T-helper 1 cell (primary cell): ENCODE data around the gene PEAK1.
"Not testable (repeated sequence)": the region's sequence is repeated elsewhere in the genome, so short reads cannot be mapped to it uniquely, and the experiment has no call there.

Experiments used
- DNase-seq, 5 donors: peaks; one replicate each; pipeline ENCODE4 v3.0.0-alpha.2; 2012 to 2020

The PEAK1 gene

GRCh38 chr15:77225088-77225487, 194.8 kb downstream of the PEAK1 start:
- DNase-seq = no peak

DNA sequence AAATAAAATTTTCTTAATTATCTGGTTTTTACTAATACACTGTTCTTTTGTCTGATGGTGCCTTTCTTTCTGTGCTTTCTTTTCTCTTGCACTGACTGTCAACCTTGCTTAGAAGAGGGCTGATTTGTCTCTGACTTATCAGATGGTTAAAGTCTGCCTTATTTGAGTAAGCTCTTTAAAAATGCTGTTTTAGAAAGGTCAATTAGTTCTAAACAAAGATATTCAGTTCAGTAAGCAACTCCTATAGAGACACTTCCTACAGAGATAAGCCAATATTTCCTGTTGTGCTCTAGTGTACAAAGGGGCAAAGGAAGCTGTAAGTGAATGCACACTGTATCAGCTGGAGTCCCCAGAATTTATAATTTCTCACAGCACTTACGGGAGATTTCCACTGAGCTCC, 195.6 kb downstream of the PEAK1 start:
- DNase-seq = no peak

- no peak for DNase-seq
Measured at GRCh38 chr15:77221708-77222107, 198.2 kb downstream of the PEAK1 start.

DNA sequence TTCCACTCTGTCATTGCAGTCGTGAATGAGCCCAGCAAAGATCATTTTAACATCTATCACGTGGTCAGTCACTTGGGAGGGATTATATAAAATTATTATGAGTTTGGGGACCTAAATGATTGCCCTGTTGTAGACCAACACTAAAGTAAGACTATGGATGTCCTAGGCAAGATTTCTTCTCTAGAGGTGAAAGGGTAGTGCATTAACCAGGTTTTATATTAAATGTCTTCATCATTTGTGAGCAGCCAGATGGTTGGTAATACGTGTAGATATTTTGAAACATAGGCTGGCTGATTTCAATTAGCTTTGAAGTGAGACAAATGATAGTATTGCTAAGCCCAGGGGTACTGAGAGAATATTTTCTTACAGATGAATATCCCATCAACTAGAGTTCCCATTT, 198.7 kb downstream of the PEAK1 start:
- DNase-seq = no peak

DNA sequence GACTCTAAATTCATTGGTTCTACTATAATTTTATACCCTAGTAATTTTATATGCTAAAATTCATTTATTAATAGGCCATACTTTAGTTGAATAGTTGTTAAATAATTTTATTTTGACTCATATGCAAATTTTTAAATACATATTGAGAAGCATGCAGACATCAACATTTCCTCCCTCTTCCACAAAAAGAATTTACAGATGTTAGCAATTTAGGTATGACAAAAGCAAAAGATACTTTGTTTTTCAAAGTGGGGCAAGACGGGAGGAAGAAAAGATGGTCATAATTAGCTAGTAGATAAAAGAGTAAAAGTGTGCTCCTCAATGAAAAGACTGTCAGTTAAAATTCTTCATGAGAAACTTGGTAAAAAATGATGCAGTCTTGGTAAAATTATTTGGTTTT, 200.1 kb downstream of the PEAK1 start:
- DNase-seq = no peak

DNA sequence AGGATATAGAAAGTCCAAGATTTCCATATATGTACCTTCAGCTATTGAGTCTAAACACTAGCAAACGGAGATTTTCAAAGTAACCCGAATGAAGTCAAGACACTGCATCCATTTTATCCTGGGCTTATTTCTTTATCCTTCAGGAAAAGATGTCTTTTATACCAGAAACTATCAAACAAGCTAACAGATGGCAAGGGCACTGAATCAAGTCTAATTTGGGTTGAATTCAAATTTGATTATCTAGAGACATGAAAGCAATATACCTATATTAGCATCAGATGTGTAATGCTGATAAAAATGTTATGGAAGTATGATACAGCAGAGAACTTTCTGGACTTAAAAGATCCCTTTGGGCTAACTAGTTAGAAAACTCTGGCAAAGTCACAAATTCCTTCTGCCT, 210.7 kb downstream of the PEAK1 start:
- DNase-seq = no peak

- no peak for DNase-seq
Measured at GRCh38 chr15:77208241-77208640, 211.7 kb downstream of the PEAK1 start.

DNA sequence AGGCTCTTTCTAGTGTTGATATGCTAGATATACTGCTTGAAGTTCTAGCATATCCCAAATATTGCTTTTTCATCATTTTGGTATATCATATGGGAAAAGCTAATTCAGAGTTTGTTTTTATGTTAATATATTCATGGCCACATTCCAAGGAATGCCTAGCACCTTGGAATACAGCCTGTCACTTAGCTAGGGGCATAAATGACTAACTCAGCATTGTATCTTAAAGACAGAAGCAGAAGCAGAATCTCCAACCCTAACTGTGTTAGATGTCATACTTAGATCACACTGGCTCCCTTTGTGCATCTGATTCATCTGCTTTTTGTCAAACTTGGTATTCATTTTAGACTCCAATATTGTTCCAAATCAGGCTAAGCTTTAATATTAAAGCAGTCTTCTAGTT, 218.2 kb downstream of the PEAK1 start:
- no peak for DNase-seq

- DNase-seq = no peak
Measured at GRCh38 chr15:77196381-77196780, 223.5 kb downstream of the PEAK1 start.

GRCh38 chr15:77195586-77195985, 224.3 kb downstream of the PEAK1 start:
- DNase-seq = no peak

DNA sequence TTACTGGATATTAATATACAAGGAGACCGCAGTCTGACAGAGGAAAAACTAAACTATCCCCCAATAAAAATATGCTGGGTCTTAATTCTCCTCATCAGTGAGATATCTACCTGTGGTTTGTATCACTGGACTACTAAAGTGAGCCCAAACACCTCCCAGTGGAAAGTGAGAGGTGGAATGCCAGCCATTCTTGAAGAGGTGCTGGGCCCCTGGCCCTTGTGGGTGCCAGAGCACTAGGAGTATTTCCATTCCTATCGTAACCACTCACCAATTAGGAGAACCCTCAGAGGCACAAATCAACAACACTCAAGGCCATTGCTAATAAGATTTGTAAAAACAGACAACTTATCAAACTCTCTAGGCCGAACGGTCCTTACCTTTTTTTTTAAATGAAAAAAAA, 227.5 kb downstream of the PEAK1 start:
- DNase-seq = no peak

DNA sequence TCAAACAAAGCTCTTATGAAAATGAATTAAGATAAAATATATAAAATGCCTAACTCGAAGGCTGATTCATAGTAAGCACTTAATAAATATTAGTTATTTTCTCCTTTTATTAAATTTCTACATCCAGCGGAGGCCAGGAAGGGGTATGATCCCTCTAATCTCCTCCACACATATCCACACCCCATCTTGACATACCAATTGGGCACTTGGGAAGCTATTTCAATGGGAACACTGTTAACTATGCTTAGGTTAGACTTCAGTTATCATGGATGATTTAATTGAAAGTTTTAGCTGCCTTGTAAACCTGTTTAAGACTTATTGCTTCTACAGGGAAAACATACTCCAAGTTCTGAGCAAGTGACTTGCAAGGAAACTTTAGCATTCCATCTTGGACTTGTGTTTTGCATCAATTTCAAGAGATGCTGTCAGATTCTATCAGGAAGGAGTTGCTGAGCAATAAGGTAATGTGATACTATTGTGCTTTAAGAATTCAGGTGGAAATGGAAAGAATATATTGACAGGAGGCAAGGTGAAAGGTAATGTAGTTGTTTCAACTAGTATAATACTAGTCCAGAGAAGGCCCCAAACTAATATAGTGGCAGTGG, 228.6 kb downstream of the PEAK1 start:
- no peak for DNase-seq

- DNase-seq = peak in 1 of 5 donors; percentile 38
Measured at GRCh38 chr15:77187751-77188464, 232.0 kb downstream of the PEAK1 start.

DNA sequence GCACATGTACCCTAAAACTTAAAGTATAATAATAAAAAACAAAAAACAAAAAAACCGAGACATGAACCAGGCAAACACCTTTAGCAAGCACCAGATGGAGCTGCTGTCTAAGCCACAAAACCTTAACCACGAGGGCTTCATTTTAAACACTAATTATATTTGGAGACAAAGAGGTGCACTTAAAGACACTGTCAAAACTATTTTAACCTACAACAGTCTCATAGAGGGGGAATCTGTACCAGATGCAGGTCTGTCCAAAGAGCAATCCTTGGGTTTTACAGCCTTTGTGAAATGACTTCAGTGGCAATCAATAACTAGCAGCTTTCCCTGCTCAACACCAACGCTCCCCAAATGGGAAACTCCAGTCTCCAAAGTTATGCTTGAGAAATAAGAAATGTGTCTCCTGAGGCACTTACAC, 233.3 kb downstream of the PEAK1 start:
- DNase-seq = no peak

DNA sequence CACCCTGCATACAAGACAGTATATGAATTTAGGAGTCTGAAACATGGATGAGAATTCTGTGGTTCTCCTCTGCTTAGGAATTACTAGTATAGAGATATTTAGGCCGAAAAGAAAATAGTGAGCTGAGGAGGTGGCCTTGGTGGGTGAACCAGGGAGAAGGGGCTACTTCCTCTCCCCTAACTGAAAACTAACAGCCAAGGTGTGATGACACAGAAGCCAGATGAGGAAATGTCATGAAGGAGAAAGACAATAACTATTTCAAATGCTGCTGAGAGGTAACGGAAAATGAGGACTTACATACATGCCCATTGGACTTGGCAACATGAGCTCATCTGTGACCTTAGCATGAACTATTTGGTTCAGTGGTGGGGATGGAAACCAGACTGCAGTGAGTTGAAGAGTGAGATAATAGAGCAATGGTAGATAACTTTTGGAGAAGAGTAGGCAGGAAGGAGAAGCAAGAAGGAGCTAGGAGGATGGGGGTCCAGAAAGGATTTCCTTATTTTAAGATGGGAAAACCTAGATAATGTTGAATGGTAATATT, 234.6 kb downstream of the PEAK1 start:
- no peak for DNase-seq

GRCh38 chr15:77184352-77184751, 235.6 kb downstream of the PEAK1 start:
- not testable (repeated sequence) for DNase-seq

DNA sequence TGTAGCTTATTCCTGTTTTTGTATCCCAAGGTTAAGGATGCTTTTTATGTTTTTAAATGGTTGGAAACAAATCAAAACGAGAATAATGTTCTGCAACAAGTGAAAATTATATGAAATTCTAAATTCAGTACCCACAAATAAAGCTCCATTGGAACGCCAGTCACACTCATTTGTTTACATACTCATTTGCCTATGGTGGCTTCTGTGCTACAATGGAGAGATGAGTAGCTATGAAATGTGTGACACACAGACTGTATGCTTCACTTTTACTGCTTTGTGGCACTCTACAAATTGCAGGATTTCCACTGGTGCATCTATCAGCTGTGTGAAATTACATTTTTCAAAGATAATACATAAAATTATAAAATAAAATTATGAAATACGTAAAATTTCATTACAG, 236.8 kb downstream of the PEAK1 start:
- no peak for DNase-seq

DNA sequence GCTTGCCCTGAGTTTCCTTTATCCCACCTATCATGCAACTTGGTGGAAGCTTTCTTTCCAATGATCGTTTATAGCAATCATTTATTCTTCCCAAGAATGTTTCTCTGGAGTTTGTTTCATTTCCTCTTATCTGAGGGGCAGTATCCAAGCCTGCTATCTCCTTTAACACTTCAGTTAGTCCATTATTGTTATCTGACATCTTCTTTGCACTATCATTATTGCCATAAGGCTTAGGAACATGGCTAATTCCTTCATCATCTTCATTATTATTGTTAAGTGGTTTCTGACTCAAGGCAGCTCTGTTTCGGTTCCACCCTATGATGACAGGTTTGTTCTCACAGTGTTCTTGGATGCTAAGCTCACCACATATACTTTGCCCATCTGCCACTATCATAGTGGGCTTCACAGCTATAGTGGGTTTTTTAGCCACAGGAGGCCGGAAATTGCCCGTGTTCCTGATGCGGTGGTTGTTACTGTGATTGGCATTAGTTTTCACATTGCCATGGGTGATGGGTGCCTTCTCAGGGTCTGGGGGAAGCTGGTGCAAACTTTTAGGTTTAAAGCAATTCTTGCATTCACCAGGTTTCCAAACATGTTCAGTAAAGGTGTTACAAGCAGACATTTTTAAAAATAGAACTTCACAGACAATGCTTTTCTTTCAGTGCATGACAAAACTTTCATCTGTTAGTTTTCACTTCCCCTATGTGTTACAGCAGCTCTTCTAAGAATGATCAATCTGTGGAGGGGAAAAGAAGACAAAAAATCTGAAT, 238.4 kb downstream of the PEAK1 start:
- peak in 1 of 5 donors; percentile 10 for DNase-seq

DNA sequence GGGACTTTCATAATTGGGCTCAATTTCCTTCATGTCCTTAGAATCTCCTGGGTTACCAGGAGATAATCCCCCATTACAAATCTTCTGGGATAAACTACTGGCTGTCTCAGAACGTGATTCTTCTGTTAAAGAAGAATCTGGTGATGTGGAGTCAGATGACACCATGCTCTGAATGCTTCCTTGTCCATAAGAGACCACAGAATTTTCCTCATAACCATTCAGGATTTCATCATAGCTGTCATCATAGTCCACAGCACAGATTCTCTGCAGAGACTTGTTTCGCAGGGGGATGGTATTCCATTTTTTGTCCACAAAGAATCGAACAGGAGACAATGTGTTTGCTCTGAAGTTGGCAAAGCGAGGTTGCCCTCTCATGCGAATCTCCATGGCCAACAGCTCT, 239.1 kb downstream of the PEAK1 start:
- no peak for DNase-seq

GRCh38 chr15:77180270-77180669, 239.6 kb downstream of the PEAK1 start:
- no peak for DNase-seq

DNA sequence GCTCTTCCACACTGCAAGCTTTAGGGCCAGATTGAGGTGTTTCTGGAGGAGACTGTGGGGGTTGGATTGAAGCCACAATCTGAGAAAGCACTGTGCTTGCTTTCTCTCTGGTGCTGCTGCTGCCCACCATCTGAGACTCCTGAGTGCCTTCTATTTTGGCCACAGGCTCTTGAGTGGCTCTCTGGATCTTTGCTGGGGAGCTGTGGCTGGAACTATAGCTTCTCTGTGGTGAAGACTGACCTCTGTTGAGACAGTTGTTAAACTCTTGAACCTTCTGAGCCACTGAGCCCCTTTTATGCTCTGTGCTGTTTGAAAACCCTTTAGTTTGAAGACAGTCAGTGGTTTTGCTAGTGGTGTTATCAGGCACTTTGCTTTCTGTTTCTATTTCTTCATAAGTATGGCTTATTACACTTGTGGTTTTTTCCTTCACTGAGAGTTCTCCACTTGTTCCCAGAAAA, 240.3 kb downstream of the PEAK1 start:
- peak in 1 of 5 donors; percentile 33 for DNase-seq

- DNase-seq = no peak
Measured at GRCh38 chr15:77178411-77178810, 241.5 kb downstream of the PEAK1 start.

- DNase-seq = not testable (repeated sequence)
Measured at GRCh38 chr15:77176148-77176547, 243.8 kb downstream of the PEAK1 start.

DNA sequence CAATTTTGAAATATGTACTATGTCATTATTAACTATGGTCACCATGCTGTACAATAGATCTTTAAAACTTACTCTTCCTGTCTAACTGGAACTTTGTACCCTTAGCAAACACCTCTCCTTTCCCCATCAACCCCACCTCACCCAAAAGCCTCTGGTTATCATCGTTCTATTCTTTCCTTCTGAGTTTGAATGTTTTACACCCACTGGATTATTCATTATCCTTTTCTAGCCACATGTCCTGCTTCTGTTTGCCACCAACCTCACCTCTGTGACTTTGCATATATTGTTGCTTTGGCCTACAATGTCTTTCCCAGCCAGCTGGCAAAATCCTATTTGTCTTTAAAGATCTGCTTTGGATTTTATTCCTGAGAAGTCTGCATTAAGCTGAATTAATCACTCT, 246.4 kb downstream of the PEAK1 start:
- no peak for DNase-seq
